Ishikawa (cell line): ENCODE results near the gene ICOS.

Experiments used
- EP300 ChIP-seq: IDR thresholded peaks from 2 replicates; pipeline ENCODE4 v1.6.1; 2012; ENCODE audit warnings: borderline replicate concordance
- FOXM1 ChIP-seq: IDR thresholded peaks from 2 replicates; pipeline ENCODE4 v1.6.1; 2012; ENCODE audit warnings: low read depth, borderline replicate concordance
- MAX ChIP-seq: IDR thresholded peaks from 2 replicates; pipeline ENCODE4 v1.6.1; 2012
- TAF1 ChIP-seq: IDR thresholded peaks from 2 replicates; pipeline ENCODE4 v1.6.1; 2012; ENCODE audit warnings: low read depth, mild to moderate bottlenecking
- TCF12 ChIP-seq: IDR thresholded peaks from 2 replicates; pipeline ENCODE4 v1.6.1; 2012; ENCODE audit warnings: low read depth
- TEAD4 ChIP-seq: IDR thresholded peaks from 2 replicates; pipeline ENCODE4 v1.6.1; 2012
- ZBTB7A ChIP-seq: IDR thresholded peaks from 2 replicates; pipeline ENCODE4 v1.6.1; 2012; ENCODE audit warnings: low read depth

- TF ChIP-seq EP300 = no peak
- TF ChIP-seq TAF1 = no peak
- no peak for TF ChIP-seq TEAD4
- no peak for TF ChIP-seq MAX
- no peak for TF ChIP-seq ZBTB7A
- no peak for TF ChIP-seq TCF12
- no peak for TF ChIP-seq FOXM1
These were observed 42.7 kb upstream of the ICOS start for GRCh38 chr2:203893840-203894239.
